ENCODE data around the gene ADGB.

ADGB gene

DNA sequence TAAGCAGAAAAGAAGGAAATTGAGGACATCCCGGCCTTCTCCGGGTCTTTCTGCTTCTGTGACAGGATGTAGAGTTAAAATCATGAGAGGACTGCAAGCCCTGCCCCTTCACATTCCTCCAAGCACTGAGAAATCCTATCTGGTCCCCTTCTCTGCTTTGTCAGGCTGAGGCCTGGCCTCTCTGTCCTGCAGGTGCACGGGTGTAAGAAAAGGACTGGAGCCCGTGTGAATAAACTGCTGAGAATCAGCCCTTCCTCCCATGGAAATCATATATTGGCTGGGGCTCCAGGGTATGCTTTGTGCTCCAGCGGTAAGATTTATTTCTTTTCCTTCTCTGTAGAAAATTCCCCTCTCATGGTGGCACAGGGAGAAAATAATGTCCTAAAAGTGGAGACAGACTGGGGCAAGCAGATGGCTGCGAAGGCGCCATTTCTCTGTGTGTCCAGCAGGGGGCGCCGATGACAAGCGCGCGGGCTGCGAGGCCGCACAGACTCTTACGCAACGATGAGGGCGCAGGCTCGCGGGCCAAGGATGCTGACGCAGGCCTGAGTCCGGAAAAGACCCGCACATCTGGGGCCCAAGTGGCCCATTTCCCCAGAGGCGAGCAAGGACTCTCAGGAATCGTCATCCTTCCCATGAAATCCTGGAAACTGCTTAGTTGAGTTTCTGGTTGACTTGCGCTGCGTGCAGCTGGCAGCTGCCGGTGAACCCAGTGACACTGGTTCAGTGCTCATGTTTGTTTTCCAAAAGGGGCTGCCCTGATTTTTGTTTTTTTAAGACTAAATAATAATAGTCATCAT is 258.6 kb downstream of the ADGB start:
- H3K27me3 ChIP-seq (ENCODE audit: insufficient read depth, low read length) = peaks cover 3% of the 10 kb centered on the region
- H3K4me1 ChIP-seq (ENCODE audit: insufficient read depth, low read length) = peaks cover 4% of the 10 kb centered on the region
- no peaks in the 10 kb centered on the region for H3K36me3 ChIP-seq (ENCODE audit: insufficient read depth, low read length)
- H3K4me3 ChIP-seq (ENCODE audit: low read length) = peak overlapping the region; percentile 58
- no peaks in the 10 kb centered on the region for H3K9me3 ChIP-seq (ENCODE audit: low read length)
- peak overlapping the region; percentile 86 for H2AFZ ChIP-seq (ENCODE audit: low read depth, low read length)

DNA sequence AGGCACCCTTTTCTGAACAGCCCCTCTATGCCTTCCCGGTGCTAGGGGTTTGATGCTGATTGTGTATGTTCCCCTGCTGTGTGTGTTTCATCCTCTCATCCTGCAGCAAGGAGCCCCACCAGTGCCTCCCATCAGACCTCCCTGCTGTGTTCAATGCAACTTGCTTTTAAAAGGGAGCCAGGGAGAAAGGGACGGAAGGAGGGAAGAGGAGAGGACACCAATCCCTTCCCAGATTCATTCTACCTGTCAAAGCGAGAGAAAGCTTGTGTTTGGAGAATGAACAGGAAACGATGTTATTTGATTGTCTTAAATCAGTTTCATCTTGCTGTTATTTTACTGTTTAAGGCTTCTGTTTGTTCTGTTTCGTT is 259.2 kb downstream of the ADGB start:
- Histone ChIP-seq H3K4me3 (ENCODE audit: low read length) (peak overlapping the region; percentile 58), H3K27me3 (ENCODE audit: insufficient read depth, low read length) (peaks cover 3% of the 10 kb centered on the region), H3K36me3 (ENCODE audit: insufficient read depth, low read length) (no peaks in the 10 kb centered on the region), H3K4me1 (ENCODE audit: insufficient read depth, low read length) (peaks cover 4% of the 10 kb centered on the region), H3K9me3 (ENCODE audit: low read length) (no peaks in the 10 kb centered on the region), H2AFZ (ENCODE audit: low read depth, low read length) (peak overlapping the region; percentile 86)

DNA sequence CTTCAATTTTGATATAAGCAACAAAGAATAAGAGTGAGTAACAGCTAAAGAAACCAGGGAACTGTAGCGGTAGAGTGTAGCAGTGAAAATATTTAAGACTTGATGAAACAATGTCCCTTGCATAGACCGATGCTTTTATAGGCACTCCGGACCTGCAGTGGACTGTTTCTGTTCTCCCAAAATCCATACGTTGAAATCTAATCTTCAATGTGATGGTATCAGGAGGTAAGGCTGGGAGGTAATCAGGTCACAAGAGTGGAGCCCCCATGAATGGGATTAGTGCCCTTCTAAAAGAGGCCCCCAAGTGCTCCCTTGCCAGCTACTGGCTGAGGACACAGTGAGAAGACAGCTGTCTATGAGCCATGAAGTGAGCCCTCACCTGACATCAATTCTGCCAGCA is 260.4 kb downstream of the ADGB start:
- H3K27me3 ChIP-seq (ENCODE audit: insufficient read depth, low read length) = peaks cover 3% of the 10 kb centered on the region
- no peaks in the 10 kb centered on the region for H3K36me3 ChIP-seq (ENCODE audit: insufficient read depth, low read length)
- no peak overlapping the region for H2AFZ ChIP-seq (ENCODE audit: low read depth, low read length)
- H3K9me3 ChIP-seq (ENCODE audit: low read length) = no peaks in the 10 kb centered on the region
- H3K4me3 ChIP-seq (ENCODE audit: low read length) = no peak overlapping the region
- peaks cover 4% of the 10 kb centered on the region for H3K4me1 ChIP-seq (ENCODE audit: insufficient read depth, low read length)

DNA sequence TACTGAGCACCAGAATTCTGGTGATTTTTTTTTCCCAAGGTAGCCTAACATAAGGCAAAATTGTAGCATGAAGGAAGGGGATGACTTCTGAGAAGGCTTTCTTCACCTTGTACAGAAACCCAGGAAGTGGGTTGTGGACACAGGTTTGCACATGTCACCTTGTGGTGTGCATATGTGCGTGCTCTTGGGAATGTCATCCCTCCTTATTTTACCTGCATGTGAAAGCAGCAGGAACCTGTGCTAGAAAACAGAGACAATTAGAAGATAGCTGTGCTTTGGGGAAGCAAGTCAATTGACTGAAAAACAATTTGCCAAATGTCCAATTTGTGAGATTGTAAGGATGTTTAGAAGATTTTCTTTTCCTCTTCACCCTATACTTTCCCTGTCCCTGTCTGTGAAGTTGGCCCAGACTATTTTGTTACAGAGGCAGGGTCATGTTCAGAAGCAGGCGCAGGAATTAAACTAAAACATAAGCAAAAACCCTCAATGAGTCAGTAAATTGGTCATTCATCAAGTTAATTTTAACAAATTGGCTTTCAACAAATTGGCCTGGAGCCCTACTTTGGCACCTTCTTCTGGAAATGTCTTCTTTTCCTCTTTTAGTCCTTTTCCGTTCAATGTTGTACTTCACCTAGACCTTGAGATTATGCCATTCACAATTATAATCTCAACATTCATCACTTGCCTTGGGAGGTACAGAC is 261.2 kb downstream of the ADGB start:
- no peaks in the 10 kb centered on the region for H3K9me3 ChIP-seq (ENCODE audit: low read length)
- peaks cover 3% of the 10 kb centered on the region for H3K27me3 ChIP-seq (ENCODE audit: insufficient read depth, low read length)
- no peak overlapping the region for H3K4me3 ChIP-seq (ENCODE audit: low read length)
- peaks cover 4% of the 10 kb centered on the region for H3K4me1 ChIP-seq (ENCODE audit: insufficient read depth, low read length)
- H2AFZ ChIP-seq (ENCODE audit: low read depth, low read length) = no peak overlapping the region
- H3K36me3 ChIP-seq (ENCODE audit: insufficient read depth, low read length) = no peaks in the 10 kb centered on the region

DNA sequence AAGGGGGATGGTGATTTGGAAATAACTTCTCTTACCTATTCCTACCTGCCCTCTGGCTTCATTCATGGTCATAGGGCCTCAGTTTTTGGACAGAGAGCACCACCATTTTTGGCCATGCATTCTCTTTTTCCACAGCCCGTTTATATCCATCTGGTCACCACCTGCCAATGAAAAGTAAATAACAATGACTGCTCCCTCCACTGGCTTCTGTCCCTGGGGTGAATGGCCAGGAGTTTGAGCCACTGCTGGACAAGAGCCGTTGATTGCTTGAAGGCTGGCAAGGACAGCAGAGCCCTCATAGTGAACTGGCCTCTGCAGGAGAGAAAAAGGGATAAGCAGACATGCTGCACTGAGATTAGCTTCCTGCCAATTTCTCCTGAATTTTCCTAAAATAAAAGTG is 261.8 kb downstream of the ADGB start:
- H3K36me3 ChIP-seq (ENCODE audit: insufficient read depth, low read length) = no peaks in the 10 kb centered on the region
- no peak overlapping the region for H2AFZ ChIP-seq (ENCODE audit: low read depth, low read length)
- H3K4me1 ChIP-seq (ENCODE audit: insufficient read depth, low read length) = peaks cover 4% of the 10 kb centered on the region
- no peaks in the 10 kb centered on the region for H3K9me3 ChIP-seq (ENCODE audit: low read length)
- H3K27me3 ChIP-seq (ENCODE audit: insufficient read depth, low read length) = peaks cover 3% of the 10 kb centered on the region
- no peak overlapping the region for H3K4me3 ChIP-seq (ENCODE audit: low read length)

DNA sequence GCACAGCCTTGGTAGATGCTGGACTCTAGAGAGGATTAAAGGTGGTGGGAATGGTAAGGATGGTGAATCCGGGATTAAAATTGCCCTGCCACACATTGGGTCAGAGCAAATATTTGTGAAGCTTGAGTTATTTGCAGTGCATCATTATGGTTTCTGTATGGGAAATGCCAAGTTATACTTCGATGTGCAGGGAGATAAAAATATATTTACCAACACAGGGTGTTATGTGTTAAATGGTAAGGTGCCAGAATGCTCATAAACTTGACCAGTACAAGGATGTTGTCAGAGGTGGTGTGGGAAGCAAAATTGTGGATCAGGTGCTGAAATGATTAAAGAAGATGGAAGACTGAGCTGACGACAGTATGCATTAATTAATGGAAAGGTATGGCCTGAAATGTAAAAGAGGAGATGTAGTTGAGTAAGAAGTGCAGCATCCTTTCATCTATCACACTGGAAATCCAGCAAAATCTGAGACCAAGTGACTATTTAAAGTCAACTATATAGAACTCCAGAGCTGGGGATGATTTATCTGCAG is 262.3 kb downstream of the ADGB start:
- Histone ChIP-seq H3K4me3 (ENCODE audit: low read length) (no peak overlapping the region), H3K4me1 (ENCODE audit: insufficient read depth, low read length) (peaks cover 4% of the 10 kb centered on the region), H3K27me3 (ENCODE audit: insufficient read depth, low read length) (peaks cover 3% of the 10 kb centered on the region), H3K9me3 (ENCODE audit: low read length) (no peaks in the 10 kb centered on the region), H3K36me3 (ENCODE audit: insufficient read depth, low read length) (no peaks in the 10 kb centered on the region), H2AFZ (ENCODE audit: low read depth, low read length) (no peak overlapping the region)

DNA sequence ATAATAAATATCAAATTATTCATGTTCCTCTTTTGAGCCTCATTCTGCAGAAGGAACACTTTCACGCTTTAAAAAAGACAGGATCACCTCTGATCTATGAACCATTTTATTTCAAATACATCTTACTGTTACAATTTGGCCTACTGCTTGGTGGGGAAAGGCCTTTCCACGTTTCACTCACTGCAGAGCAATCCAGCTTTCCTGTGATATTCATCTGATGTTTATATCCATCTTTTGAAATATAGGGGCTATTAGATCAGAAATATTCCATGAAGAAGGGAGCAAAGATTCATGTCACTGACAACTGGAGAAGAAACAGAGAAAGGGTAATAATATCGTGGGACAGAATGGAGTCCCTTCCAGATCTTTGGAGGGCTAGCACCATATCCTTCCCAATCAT is 262.9 kb downstream of the ADGB start:
- Histone ChIP-seq H2AFZ (ENCODE audit: low read depth, low read length) (no peak overlapping the region), H3K4me3 (ENCODE audit: low read length) (no peak overlapping the region), H3K27me3 (ENCODE audit: insufficient read depth, low read length) (peaks cover 3% of the 10 kb centered on the region), H3K36me3 (ENCODE audit: insufficient read depth, low read length) (no peaks in the 10 kb centered on the region), H3K9me3 (ENCODE audit: low read length) (no peaks in the 10 kb centered on the region), H3K4me1 (ENCODE audit: insufficient read depth, low read length) (peaks cover 4% of the 10 kb centered on the region)

DNA sequence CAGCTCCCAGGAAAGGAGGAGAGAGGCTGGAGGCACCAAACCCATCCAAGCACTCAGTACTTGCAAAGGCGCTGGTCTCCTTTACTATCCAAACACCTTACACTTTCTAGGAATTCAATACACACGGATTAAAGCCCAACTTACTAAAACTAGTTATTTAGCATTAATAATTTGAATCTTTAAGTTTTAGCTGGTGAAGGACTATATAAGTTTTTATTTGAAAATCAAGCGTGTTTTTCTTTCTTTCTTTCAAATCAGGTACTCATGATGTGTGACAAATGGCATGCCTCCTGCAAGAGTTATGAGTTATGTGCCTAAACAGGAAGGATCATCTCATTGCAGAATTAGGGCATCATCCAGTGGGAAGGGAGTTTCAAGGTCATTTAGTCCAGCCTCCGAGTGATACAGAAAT is 263.7 kb downstream of the ADGB start:
- no peak overlapping the region for H3K4me3 ChIP-seq (ENCODE audit: low read length)
- H3K4me1 ChIP-seq (ENCODE audit: insufficient read depth, low read length) = peaks cover 4% of the 10 kb centered on the region
- no peak overlapping the region for H2AFZ ChIP-seq (ENCODE audit: low read depth, low read length)
- no peaks in the 10 kb centered on the region for H3K36me3 ChIP-seq (ENCODE audit: insufficient read depth, low read length)
- H3K27me3 ChIP-seq (ENCODE audit: insufficient read depth, low read length) = peaks cover 3% of the 10 kb centered on the region
- no peaks in the 10 kb centered on the region for H3K9me3 ChIP-seq (ENCODE audit: low read length)

DNA sequence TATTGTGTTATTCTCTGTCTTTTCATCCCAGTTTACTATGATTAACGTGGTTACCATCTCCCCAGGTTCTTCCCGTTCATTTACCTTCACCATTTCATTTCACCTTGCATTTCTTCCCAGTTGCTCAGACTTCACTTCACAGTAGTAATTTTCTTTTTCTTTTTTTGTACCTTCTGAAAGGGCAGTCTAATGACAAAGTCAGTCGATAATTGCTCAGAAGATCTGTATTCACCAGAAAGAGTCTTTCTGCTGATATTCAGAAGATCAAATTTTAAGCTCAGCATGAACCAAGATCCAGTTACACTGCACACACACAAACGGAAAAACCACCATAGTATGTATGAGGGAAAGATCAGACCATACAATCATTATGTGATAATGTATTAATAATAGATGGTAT is 265.5 kb downstream of the ADGB start:
- H3K36me3 ChIP-seq (ENCODE audit: insufficient read depth, low read length) = no peaks in the 10 kb centered on the region
- peaks cover 2% of the 10 kb centered on the region for H3K27me3 ChIP-seq (ENCODE audit: insufficient read depth, low read length)
- no peak overlapping the region for H3K4me3 ChIP-seq (ENCODE audit: low read length)
- no peak overlapping the region for H2AFZ ChIP-seq (ENCODE audit: low read depth, low read length)
- H3K4me1 ChIP-seq (ENCODE audit: insufficient read depth, low read length) = no peaks in the 10 kb centered on the region
- H3K9me3 ChIP-seq (ENCODE audit: low read length) = no peaks in the 10 kb centered on the region

DNA sequence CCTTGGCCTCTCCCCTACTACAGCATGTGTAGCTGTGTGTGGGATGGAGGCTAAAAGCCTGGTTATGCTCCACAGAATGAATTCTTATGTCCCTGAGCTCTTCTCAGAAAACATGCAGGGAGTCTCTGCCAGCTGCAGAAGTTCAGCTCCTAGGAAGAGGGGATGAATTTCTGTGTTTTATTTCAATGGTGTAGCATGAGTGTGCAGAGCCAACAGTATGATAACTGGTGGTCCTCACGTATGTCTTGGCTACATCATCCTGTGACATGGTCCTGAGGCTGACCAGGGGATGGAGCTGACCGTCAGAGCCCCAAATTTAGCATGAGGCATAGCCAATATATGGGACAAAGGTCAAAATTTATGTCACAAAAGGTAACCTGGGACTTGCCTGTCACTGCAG is 266.1 kb downstream of the ADGB start:
- H3K36me3 ChIP-seq (ENCODE audit: insufficient read depth, low read length) = no peaks in the 10 kb centered on the region
- H2AFZ ChIP-seq (ENCODE audit: low read depth, low read length) = no peak overlapping the region
- H3K4me3 ChIP-seq (ENCODE audit: low read length) = no peak overlapping the region
- no peaks in the 10 kb centered on the region for H3K9me3 ChIP-seq (ENCODE audit: low read length)
- H3K4me1 ChIP-seq (ENCODE audit: insufficient read depth, low read length) = no peaks in the 10 kb centered on the region
- no peaks in the 10 kb centered on the region for H3K27me3 ChIP-seq (ENCODE audit: insufficient read depth, low read length)

Data from neuron (in vitro differentiated cells).